ENCODE data around the gene ELMOD3.
"Not testable (repeated sequence)": the region's sequence is repeated elsewhere in the genome, so short reads cannot be mapped to it uniquely, and the experiment has no call there.

The ELMOD3 gene

DNA sequence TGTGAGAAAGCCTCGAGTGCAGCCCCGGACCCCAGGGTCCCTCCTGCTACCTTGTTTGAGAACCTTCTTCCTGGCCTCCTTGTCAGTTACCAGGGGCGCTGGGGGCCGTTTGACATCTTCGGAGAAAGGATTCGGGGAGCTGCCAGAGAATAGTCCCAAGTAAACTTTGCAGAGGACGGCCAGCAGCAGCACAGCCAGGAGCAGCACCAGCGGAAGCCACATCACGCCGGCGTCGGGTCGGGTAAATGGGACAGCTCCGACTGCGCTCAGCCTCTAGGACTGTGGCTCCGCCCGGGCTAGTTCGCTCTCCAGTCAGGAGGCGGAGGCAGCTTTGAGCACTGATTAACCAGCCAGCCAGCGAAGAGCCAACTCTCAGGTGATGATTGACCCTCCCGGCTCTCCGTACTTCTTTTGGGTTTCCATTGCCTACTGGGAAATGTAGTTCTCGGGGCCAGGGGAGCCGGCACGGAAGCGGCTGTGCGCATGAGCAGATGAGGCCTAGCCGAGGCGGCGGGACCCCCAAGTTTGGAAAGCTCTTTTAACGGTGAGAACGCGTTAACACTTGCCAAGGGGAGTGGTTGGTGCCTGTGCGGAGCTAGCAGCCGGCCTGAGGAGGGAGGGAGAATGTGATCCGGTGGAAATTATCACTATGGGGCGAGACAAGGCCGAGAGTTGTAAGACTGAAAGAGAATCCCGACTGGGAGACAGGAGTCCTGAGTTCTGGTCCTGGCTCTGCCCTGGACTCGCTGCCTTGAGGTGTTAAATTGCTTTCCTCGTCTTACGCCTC, at the start of gene ELMOD3, which contains the start of gene RETSAT:
ELMOD3 (plus strand) TSS at position 484 of the 787 bp plus-strand sequence. CDS start 2,430 bp downstream, outside the sequence.
RETSAT (minus strand) TSS at position 243 of the 787 bp plus-strand sequence; CDS start at position 222, 21 bp downstream.
- FAIRE-seq: peak; percentile 92

DNA sequence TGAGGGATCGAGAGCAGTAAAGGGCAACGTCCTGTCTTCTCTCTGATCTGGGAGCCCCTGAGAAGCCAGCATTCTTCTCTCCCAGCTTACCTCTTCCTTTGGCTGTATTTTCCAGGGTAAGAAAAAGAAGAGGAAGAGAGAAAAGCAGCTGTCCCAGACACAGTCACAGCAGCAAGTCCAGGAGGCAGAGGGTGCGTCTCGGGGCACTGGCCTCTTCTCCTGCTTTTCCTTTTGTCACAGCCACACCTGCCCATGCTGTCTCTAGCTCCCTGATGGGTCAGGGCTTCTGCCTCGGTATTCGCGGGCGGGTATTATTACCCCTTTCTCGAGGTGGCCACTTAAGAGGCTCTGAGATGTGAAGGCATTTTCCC, 47.1 kb upstream of the ELMOD3 start:
- no peak for FAIRE-seq

DNA sequence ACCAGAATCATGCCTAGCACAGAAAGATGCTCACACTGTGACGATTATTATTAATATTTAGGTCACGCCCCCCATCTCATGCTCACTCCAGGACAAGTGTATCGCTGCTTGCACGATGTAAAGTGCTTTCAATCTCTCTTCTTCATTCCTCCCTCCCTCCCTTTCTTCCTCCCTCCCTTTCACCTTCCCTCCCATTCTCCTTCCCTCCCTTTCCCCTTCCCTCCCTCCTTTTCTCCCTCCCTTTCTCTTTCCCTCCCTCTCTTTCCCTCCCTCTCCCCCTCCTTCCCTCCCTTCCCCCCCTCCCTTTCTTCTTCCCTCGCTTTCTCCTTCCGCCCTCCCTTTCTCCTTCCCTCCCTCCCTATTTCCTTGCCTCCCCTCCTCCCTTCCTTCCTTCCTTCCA, 46.4 kb upstream of the ELMOD3 start:
- no peak for FAIRE-seq

DNA sequence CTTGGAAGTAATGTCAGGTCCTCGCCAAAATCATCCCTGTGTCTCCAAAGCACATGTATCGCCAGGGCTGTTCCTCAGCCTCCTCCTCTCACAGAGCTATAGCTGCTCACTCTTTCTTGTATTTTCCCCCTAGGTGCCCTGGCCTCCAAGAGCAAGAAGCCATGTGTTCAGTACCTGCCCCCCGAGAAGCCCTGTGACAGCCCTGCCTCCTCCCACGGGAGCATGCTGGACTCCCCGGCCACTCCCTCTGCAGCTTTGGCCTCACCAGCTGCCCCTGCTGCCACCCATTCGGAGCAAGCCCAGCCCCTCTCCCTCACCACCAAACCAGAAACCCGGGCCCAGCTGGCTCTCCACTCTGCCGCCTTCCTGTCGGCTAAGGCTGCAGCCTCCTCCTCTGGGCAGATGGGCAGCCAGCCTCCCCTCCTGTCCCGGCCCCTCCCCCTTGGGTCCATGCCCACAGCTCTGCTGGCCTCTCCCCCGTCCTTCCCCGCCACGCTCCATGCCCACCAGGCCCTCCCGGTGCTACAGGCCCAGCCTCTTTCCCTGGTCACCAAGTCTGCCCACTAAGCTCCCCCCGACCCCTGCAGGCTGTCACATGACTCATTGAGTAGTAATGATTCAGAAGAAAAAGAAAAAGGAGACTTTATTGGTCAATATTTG, 45.5 kb upstream of the ELMOD3 start:
- FAIRE-seq: no peak

DNA sequence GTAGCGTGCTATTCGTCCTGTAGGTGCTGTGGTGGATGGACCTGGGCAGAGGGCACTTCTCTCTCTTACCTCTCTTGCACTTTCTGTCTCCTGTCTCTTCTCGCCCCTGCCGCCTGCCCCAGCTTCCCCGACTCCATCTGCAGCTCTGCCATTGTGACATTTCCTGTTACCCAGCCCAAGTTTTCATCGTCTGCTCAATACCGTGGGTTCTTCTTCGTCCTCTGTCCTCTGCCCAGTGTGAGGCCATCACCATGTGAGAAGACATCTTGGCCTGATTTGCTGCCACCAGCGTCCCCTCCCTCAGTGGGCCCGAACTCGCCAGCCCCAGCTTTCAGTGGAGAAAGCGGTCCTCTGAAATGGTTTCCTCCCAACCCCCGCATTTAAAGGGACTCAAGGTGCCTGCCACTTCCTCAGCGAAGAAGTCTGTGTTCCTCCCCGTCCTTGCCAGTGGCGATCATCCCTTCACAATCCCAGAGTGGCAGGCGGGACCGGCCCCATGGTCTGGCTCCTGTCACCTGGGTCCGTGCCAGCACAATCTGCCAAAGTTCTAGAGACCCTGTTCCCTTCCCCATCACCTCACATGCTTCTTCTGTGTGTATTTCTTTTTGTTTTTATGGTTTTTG, 44.8 kb upstream of the ELMOD3 start:
- no peak for FAIRE-seq

DNA sequence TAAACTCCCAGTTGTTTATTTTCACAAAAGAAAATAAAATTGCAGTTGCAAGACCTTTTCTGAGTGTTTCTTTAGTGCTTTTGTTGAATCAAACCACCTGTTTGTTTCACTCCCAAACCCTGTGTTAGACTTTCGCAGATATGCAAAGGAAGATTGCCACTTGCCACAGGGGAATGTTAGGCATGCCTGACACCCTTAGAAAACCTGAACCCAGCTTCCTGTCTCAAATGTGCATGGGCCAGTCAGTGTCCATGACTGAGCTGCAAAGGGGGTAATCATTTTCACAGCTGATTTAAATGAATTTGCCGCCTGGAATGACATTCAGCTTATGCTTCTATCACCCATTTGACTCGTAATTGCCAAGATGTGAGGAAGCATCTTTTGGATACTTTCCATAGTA, 44.2 kb upstream of the ELMOD3 start:
- no peak for FAIRE-seq

DNA sequence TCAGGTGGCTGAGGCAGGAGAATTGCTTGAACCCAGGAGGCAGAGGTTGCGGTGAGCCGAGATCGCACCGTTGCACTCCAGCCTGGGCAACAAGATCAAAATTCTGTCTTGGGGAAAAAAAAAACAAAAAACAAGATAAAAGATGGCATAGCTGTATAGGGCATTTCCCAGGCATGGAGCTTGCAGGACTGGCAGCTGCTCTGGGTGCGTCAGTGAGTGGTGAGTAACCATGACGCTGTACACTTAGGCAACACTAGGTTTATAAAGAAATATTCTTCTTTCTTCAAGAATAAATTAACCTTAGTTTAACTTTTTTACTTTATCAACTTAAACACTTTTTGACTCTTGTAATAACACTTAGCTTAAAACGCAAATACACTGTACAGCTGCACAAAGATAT, 42.2 kb upstream of the ELMOD3 start:
- FAIRE-seq: no peak

DNA sequence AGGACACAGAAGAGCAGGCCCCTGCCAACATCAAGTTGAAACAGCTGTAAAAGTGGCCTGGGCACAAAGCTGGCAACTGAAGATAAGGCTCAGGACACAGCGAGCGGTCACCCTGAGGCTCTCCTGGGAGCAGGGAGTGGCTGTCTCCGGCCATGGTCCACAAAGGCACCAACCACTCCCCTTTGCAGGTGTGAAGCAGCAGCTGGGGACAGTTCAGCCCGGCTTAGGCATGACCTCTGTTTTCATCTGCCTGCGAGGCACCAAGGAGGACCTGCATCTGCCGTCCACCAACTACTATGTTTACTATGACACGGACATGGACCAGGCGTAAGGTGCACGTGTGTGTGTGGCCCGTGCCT, 39.7 kb upstream of the ELMOD3 start:
- FAIRE-seq: no peak

GRCh38 chr2:85315921-85316320, 38.6 kb upstream of the ELMOD3 start:
- FAIRE-seq: not testable (repeated sequence)

GRCh38 chr2:85318222-85319074, 36.1 kb upstream of the ELMOD3 start:
- no peak for FAIRE-seq

DNA sequence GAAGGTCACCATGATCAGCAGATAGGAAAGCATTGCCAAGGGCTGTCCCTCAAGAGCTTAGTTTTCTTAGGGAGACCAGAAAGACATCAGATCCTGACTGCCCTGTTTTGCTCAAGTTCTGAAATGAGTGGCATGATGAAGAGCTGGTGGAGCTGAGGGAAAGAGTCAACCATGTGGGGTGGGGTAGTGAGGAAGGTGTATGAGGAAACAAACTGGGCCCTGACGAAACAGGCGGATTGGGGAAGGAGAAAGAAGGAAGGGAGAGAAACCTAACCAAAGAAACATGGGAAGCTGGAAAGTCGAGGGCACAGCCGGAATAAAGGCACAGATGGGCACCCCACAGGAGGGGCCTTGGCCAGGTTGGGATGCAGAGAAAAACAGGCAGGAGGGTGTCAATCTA, 34.8 kb upstream of the ELMOD3 start:
- no peak for FAIRE-seq

DNA sequence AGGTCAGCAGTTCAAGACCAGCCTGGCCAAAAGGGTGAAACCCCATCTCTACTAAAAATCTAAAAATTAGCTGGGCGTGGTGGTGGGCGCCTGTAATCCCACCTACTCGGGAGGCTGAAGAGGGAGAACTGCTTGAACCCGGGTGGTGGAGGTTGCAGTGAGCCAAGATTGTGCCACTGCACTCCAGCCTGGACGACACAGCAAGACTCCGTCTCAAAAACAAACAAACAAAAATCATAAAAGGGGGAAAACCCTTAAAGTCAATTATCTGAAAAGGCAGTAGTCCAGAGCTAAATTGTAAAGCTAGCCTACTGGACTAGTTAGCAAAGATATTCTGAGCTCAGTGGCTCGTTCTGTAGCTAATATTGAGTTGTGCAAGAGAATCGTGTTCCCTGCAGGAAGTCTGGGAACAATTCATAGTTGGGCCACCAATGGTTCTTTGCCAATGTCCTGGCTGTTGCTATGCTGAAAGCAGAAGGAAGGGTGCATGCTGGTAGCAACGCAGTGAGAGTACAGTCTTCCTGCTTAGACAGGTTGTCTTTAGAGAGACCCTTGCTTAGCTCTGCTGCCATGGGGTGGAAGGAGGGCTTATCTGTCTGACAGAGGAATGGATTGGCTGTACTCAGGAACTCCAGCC, 31.1 kb upstream of the ELMOD3 start:
- no peak for FAIRE-seq

GRCh38 chr2:85323988-85324367, 30.6 kb upstream of the ELMOD3 start:
- not testable (repeated sequence) for FAIRE-seq

DNA sequence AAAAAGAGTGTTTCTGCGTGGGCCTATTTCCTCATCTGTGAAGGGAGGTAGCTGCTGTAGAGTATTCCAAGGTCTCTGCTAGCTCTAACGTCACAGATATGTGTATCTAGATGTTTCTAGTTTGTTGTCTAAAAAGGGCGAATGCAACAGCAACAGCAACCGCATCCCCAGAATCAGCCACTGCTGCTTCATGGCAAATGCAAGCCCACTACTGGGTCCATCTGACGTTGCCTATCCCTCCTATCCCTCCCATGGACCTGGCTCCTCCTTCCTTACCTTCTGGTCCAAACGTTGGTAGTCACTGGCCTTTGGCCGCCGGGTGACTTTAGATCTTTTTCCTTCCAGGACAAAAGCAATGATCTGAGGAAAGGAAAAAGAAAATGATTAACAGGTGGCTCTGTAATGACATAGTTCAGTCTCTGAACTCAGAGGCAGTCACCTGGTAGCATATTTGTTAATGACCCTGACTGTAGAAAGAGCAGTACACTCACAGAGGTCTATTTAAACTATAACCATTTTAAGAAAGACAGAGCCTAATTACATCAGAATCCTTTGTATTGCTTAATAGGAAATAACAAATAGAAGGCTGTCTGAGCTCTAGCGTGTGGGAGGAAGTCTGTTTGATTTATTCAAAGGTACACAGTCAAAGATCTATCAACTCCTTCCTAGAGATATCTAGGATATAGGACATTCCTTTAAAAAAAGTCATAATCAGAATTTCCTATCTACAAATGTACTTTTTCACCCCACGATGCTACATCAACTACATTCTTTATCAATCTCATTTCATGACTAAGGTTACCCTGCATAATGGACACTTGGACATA, 29.7 kb upstream of the ELMOD3 start:
- no peak for FAIRE-seq

- no peak for FAIRE-seq
These were observed 29.1 kb upstream of the ELMOD3 start for GRCh38 chr2:85325466-85325811.

DNA sequence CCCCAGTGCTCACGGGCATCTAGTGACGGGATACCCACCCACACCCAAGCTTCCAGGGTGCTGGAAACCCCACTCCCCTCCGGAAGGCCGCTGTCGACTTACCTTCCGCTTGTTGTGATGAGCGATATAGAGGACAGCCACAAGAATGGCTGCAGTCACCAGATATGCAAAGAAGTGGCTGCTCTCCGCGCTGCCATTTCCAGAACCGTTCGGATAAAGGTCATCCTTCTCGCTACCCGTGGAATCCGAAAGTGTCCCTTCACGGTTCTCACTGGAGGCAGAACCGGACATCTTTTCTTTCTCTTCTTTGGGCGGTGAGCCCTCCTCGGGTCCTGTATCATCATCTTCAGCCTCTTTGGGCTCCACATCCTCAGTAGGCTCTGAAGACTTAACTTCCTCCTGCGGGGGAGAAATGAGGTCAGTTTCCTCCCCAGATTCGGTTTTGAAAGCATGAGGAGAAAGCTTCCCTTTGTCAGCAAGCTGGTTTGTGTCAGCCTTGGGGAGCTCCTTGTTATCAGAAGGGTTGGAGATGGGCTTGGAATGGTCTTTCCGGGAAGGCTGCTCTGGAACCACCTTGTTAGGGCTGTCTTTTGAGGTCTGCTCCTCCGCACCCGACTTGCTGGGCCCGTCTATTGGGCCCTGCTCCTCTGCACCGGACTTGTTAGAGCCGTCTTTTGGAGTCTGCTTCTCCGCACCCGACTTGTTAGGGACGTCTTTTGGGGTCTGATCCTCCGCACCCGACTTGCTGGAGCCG, 28.0 kb upstream of the ELMOD3 start:
- no peak for FAIRE-seq

GRCh38 chr2:85327160-85327821, 27.3 kb upstream of the ELMOD3 start:
- no peak for FAIRE-seq

GRCh38 chr2:85327822-85328617, 26.5 kb upstream of the ELMOD3 start, which contains the start of gene TGOLN2:
Gene TGOLN2 (minus strand): TSS chr2:85327989. CDS start chr2:85327962, 27 bp downstream.
- FAIRE-seq: no peak

DNA sequence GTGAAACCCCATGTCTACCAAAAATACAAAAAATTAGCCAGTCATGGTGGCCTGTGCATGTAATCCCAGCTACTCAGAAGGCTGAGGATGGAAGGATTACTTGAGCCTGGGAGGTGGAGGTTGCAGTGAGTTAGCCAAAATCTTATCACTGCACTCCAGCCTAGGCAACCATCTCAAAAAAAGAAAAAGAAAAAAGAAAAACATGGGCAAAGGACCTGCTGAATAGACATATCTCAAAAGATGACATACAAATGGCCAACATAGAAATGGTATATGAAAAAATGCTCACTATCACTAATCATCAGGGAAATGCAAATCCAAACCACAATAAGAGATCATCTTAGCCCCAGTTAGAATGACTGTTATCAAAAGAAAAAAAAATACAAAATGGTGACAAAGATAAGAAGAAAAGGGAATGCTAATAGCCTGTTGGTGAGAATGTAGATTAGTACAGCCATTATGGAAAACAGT, 25.4 kb upstream of the ELMOD3 start:
- FAIRE-seq: no peak
